ENCODE data around the gene FHIT.

- TF ChIP-seq, protein P1, sequence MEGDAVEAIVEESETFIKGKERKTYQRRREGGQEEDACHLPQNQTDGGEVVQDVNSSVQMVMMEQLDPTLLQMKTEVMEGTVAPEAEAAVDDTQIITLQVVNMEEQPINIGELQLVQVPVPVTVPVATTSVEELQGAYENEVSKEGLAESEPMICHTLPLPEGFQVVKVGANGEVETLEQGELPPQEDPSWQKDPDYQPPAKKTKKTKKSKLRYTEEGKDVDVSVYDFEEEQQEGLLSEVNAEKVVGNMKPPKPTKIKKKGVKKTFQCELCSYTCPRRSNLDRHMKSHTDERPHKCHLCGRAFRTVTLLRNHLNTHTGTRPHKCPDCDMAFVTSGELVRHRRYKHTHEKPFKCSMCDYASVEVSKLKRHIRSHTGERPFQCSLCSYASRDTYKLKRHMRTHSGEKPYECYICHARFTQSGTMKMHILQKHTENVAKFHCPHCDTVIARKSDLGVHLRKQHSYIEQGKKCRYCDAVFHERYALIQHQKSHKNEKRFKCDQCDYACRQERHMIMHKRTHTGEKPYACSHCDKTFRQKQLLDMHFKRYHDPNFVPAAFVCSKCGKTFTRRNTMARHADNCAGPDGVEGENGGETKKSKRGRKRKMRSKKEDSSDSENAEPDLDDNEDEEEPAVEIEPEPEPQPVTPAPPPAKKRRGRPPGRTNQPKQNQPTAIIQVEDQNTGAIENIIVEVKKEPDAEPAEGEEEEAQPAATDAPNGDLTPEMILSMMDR (IDR thresholded peaks at IDR 0.05): no peak
- TF ChIP-seq POLR2A (IDR thresholded peaks at IDR 0.05): no peak
Observed at GRCh38 chr3:60308808-60309207, 942.4 kb downstream of the FHIT start.
